MCF 10A (cell line): Measurements from ENCODE around the gene INPP5E. TPM values are rescaled to one million over a fixed set of nuclear protein-coding genes. Genes with fewer than 3 reads are reported as not detected.

Source experiments
- BruUV-seq: library from RNA; stranded (reverse); fragments of 400-500 nt; replicated peaks from 2 replicates; lab custom pipeline; 2021; lab: Mats Ljungman, UMichigan
- CTCF ChIA-PET: fragments of 300-600 bp; sonication (Branson Sonifier 250); formaldehyde crosslinking; extraction: SDS; loops from one replicate; lab custom pipeline; 2021; ENCODE audit warnings: antibody characterized with exemption, inconsistent platforms; lab: Yijun Ruan, JAX
- POLR2A ChIA-PET: fragments of 300-600, 350-650 bp; sonication (Branson Sonifier 250); formaldehyde crosslinking; extraction: SDS; loops from one replicate; lab custom pipeline; 2020; ENCODE audit warnings: antibody characterized with exemption, inconsistent platforms; lab: Yijun Ruan, JAX
- DNase-seq: peaks from one replicate; pipeline ENCODE4 v3.0.0-alpha.2; 2018; ENCODE audit not compliant: unreplicated experiment
- H3K27ac Mint-ChIP-seq: one replicate; pipeline ENCODE4 v1.8.0; 2022; ENCODE audit warnings: mild to moderate bottlenecking, low read depth, mixed read lengths; ENCODE audit not compliant: unreplicated experiment
- H3K27me3 Mint-ChIP-seq: one replicate; pipeline ENCODE4 v1.8.0; 2022; ENCODE audit warnings: mixed read lengths; ENCODE audit not compliant: insufficient read depth, unreplicated experiment
- H3K36me3 Mint-ChIP-seq: one replicate; pipeline ENCODE4 v1.8.0; 2022; ENCODE audit warnings: mild to moderate bottlenecking, moderate library complexity, mixed read lengths; ENCODE audit not compliant: insufficient read depth, unreplicated experiment
- H3K4me1 Mint-ChIP-seq: one replicate; pipeline ENCODE4 v1.8.0; 2022; ENCODE audit warnings: mixed read lengths; ENCODE audit not compliant: insufficient read depth, unreplicated experiment
- H3K4me3 Mint-ChIP-seq: one replicate; pipeline ENCODE4 v1.8.0; 2022; ENCODE audit warnings: mild to moderate bottlenecking, moderate library complexity, mixed read lengths; ENCODE audit not compliant: unreplicated experiment
- H3K9me3 Mint-ChIP-seq: one replicate; pipeline ENCODE4 v1.8.0; 2022; ENCODE audit warnings: mixed read lengths; ENCODE audit not compliant: unreplicated experiment
- CTCF ChIP-seq: fragments of 200-600 bp; IDR thresholded peaks from one replicate; pipeline ENCODE4 v1.8.0; 2022; ENCODE audit warnings: antibody characterized with exemption, mild to moderate bottlenecking; ENCODE audit not compliant: unreplicated experiment
- intact Hi-C: fragments of 100-400 bp; cut with micrococcal nuclease; formaldehyde crosslinking; loops from 2 replicates; pipeline ENCODE4 v1.14.1; 2022
- total RNA-seq: library from RNA; stranded (reverse); gene quantifications from 2 replicates; pipeline ENCODE4 v1.2.3, GENCODE V29; 2022

The INPP5E gene
- total RNA-seq, 1 experiment from 2014 or later: 16.3 TPM

- Mint-ChIP-seq H3K4me1 (peaks cover 3% of the 10 kb centered on the region), H3K27me3 (no peaks in the 10 kb centered on the region), H3K36me3 (peaks cover 13% of the 10 kb centered on the region), H3K9me3 (no peaks in the 10 kb centered on the region), H3K27ac (no peak overlapping the region), H3K4me3 (no peak overlapping the region)
- BruUV-seq: no TSS peak
- no peak for DNase-seq
- ChIA-PET CTCF (interaction anchor here (0.9 to 9.1 kb wide), 11 partner anchors 34 to 207 kb away, joined by 3 to 280 read pairs (median 5); no protein-coding TSS in a partner anchor), POLR2A (interaction anchor here (0.7 to 7.7 kb wide), 5 partner anchors 9 to 148 kb away, joined by 3 to 84 read pairs (median 3); no protein-coding TSS in a partner anchor)
- no peak for TF ChIP-seq CTCF
- intact Hi-C loops: loop anchor here (5.0 kb wide), 1 partner anchor 60 kb away; the partner anchor contains the start of gene NOTCH1
Measured at GRCh38 chr9:136486823-136487620, 47.4 kb upstream of the INPP5E start.

GRCh38 chr9:136486131-136486530, 46.5 kb upstream of the INPP5E start:
- Mint-ChIP-seq H3K4me1 (peaks cover 10% of the 10 kb centered on the region), H3K27ac (no peak overlapping the region), H3K9me3 (no peaks in the 10 kb centered on the region), H3K4me3 (no peak overlapping the region), H3K27me3 (no peaks in the 10 kb centered on the region), H3K36me3 (peaks cover 13% of the 10 kb centered on the region)
- ChIA-PET POLR2A (interaction anchor here (0.6 to 7.7 kb wide), 7 partner anchors 10 to 240 kb away, joined by 3 to 84 read pairs (median 3); partner anchors contain the start of genes ENTR1 and PMPCA), CTCF (interaction anchor here (0.6 to 9.1 kb wide), 12 partner anchors 27 to 317 kb away, joined by 3 to 280 read pairs (median 4); no protein-coding TSS in a partner anchor)
- DNase-seq: no peak
- no peak for TF ChIP-seq CTCF
- intact Hi-C loops: loop anchor here (5.0 kb wide), 1 partner anchor 61 kb away; the partner anchor contains the start of gene NOTCH1
- BruUV-seq: no TSS peak

- Mint-ChIP-seq H3K36me3 (peaks cover 17% of the 10 kb centered on the region), H3K27me3 (no peaks in the 10 kb centered on the region), H3K27ac (no peak overlapping the region), H3K4me1 (peaks cover 10% of the 10 kb centered on the region), H3K9me3 (no peaks in the 10 kb centered on the region), H3K4me3 (peak overlapping the region; percentile 98)
- intact Hi-C loops: loop anchor here (1.0 to 5.0 kb wide), 2 partner anchors 62 to 159 kb away; partner anchors contain the start of gene NOTCH1
- TF ChIP-seq CTCF: peak; percentile 85
- CTCF ChIA-PET: interaction anchor here (0.6 to 9.1 kb wide), 25 partner anchors 11 to 621 kb away, joined by 3 to 280 read pairs (median 4); no protein-coding TSS in a partner anchor
- POLR2A ChIA-PET: interaction anchor here (0.6 to 7.7 kb wide), 13 partner anchors 17 to 242 kb away, joined by 3 to 84 read pairs (median 4); partner anchors contain the start of genes DNLZ, ENTR1 and PMPCA
- DNase-seq: peak; percentile 89
- no TSS peak for BruUV-seq
Measured at GRCh38 chr9:136485049-136486045, 45.7 kb upstream of the INPP5E start.
